Measurements from ENCODE around the gene PDE3B. TPM values are rescaled to one million over a fixed set of nuclear protein-coding genes. Genes with fewer than 3 reads are reported as not detected.
"Not testable (repeated sequence)": the region's sequence is repeated elsewhere in the genome, so short reads cannot be mapped to it uniquely, and the experiment has no call there.

PDE3B gene
- total RNA-seq (2014; rRNA removed; shearing (Covaris generic)) = 23.5 and 26.0 TPM in 2 replicates

DNA sequence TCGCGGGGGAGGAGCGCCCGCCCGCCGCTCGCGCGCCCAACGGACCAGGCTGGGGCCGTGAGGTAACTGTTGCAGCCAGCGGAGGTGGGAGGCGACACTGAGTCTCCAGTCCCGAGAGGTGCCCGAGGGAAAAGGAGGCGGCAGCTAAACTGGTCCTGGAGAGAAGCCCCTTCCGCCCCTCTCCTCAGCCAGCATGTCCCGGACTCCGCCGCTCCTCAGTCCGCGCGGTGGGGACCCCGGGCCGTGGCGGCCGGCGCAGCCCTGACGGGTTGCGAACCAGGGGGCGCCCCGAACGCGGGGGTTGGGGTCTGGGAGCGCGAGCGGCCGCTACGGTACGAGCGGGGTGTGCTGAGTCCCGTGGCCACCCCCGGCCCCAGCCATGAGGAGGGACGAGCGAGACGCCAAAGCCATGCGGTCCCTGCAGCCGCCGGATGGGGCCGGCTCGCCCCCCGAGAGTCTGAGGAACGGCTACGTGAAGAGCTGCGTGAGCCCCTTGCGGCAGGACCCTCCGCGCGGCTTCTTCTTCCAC, at the start of gene PDE3B:
Gene PDE3B, plus strand, starts transcription at position 108 of the 529 bp plus-strand sequence. Its CDS starts 272 bp downstream, at position 380.
- H3K27me3 ChIP-seq = no peaks in the 10 kb centered on the region
- DNase-seq = peak; percentile 89 to 92
- no peaks in the 10 kb centered on the region for H3K9me3 ChIP-seq (replicated peaks)
- peaks cover 6% of the 10 kb centered on the region for H3K4me1 ChIP-seq
- H3K27ac ChIP-seq = peak within 1 kb of the TSS; percentile 83
- peak within 1 kb of the TSS; percentile 96 for H3K4me3 ChIP-seq
- no peaks in the 10 kb centered on the region for H3K36me3 ChIP-seq

DNA sequence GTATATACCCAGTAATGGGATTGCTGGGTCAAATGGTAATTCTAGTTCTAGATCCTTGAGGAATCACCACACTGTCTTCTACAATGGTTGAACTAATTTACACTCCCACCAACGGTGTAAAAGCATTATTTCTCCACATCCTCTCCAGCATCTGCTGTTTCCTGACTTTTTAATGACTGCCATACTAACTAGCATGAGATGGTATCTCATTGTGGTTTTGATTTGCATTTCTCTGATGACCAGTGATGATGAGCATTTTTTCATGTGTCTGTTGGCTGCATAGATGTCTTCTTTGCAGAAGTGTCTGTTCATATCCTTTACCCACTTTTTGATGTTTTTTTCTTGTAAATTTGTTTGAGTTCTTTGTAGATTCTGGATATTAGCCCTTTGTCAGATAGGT, 48.3 kb upstream of the PDE3B start:
- Histone ChIP-seq H3K36me3 (peaks cover 13% of the 10 kb centered on the region), H3K9me3 (replicated peaks) (peaks cover 11% of the 10 kb centered on the region; the same call in 1 of the 2 replicates)
- not testable (repeated sequence) for H3K4me1 ChIP-seq, H3K4me3 ChIP-seq, H3K27me3 ChIP-seq, DNase-seq, H3K27ac ChIP-seq

DNA sequence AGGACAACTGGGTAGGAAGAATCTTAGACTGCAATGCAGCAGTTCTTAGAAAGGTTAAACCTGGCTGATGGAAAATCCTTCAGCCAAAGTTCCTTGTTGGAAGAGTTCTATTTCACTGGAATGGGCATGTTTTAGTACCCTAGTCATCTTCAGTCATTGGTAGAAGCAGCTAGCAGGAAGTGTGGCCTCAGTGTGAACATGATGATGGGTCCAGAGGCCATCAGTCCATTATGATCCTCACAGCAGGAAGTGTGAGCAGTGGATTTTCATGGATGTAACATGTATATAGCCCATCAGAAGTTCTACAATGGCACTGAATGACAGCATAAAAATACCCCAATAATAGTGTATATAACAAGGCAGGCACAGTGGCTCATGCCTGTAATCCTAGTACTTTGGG, 35.9 kb upstream of the PDE3B start:
- Histone ChIP-seq H3K4me1 (no peaks in the 10 kb centered on the region), H3K4me3 (no peak overlapping the region), H3K27ac (no peak overlapping the region), H3K9me3 (replicated peaks) (0 out of 2 replicates have a peak, but pooled peaks cover 5% of the 10 kb centered on the region), H3K36me3 (peaks cover 19% of the 10 kb centered on the region), H3K27me3 (no peaks in the 10 kb centered on the region)
- DNase-seq = no peak

DNA sequence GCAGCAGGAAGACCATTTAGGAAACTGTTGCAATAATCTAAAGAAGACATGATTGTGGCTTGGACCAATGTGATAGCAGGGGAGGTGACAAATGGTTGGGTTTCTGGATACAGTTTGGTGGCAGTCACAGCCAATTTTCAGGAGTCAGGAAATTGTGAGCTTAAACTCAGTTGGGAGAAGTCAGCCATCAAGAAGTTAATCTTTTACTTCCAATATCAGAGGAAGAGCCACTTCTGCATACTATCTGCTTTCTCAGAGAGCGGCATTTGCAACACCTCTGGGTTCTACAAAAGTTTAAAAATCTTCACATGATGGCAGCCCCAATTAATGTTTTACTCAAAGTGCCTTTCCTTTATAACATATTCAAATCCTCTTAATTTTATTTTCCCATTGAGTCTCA, 33.7 kb upstream of the PDE3B start:
- Histone ChIP-seq H3K4me3 (no peak overlapping the region), H3K4me1 (no peaks in the 10 kb centered on the region), H3K9me3 (replicated peaks) (0 out of 2 replicates have a peak, but pooled peaks cover 5% of the 10 kb centered on the region), H3K27me3 (no peaks in the 10 kb centered on the region), H3K36me3 (peaks cover 19% of the 10 kb centered on the region), H3K27ac (no peak overlapping the region)
- DNase-seq = no peak

DNA sequence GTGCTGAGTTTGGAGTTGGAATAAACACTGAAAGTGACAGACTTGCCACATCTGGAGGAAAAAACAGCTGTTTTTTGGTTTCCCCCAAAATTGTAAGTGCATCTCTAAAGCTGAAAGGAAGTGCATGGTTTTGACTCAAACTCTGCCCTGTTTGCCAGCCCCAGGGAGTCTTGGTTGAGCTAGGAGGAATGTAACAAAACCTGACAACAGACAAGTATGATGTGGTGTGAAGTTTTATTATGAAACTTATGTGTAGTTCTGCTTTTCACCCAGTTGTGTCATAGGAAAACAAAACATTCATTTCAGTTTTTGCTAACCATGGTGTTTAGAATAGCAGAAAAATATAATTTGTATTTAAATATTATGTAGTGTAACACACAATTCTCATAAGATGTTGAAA, 31.7 kb upstream of the PDE3B start:
- Histone ChIP-seq H3K9me3 (replicated peaks) (no peaks in the 10 kb centered on the region), H3K27ac (no peak overlapping the region), H3K4me1 (no peaks in the 10 kb centered on the region), H3K27me3 (no peaks in the 10 kb centered on the region), H3K4me3 (no peak overlapping the region), H3K36me3 (peaks cover 6% of the 10 kb centered on the region)
- DNase-seq = no peak

DNA sequence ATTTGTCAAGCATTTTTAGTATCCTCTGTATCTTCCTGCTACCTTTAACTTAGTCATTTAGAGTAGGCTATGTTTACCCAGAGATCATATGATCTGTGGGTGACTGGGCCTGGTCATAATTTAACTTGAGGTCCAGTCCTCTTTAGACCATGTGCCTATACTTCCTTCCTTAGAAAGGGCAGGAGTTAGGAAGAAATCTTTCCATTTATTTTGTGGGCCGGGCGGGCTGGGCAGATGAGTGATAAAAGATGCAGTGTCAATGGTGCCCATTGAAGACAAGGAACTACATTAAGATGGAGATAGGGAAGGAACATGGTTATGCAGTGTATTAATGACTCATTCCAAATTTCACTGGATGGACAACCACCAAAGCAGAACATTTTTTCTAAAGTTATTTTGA, 30.9 kb upstream of the PDE3B start:
- H3K27me3 ChIP-seq = no peaks in the 10 kb centered on the region
- no peaks in the 10 kb centered on the region for H3K9me3 ChIP-seq (replicated peaks)
- no peak overlapping the region for H3K4me3 ChIP-seq
- DNase-seq = no peak
- no peaks in the 10 kb centered on the region for H3K4me1 ChIP-seq
- H3K36me3 ChIP-seq = peaks cover 3% of the 10 kb centered on the region; the same call in 1 of the 2 replicates
- no peak overlapping the region for H3K27ac ChIP-seq

DNA sequence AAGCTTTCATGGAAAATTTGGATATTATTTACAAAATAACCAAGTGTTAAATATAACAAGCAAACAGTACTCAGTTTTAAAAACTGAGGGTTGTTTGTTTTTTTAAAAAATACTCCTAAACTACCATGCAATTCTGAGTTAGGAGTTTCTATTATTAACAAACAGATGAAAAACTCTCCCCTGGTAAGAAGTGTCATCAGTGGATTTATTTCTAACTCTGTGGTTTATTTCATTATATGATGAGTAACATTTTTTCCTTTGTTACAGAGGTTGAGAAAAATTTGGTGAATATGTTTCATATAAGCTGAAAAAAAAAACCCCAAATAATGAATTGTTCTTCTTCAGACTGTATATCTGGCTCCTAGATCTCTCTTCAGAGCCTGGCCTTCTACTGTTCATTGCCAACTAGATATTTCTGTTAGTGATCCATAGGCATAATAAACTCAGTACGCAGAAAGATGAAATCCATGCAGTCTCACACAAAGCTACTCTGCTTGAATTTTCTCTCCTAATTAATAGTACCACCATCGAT, 29.4 kb upstream of the PDE3B start:
- DNase-seq = no peak
- Histone ChIP-seq H3K27ac (no peak overlapping the region), H3K9me3 (replicated peaks) (no peaks in the 10 kb centered on the region), H3K4me3 (no peak overlapping the region), H3K36me3 (peaks cover 3% of the 10 kb centered on the region; the same call in 1 of the 2 replicates), H3K4me1 (no peaks in the 10 kb centered on the region), H3K27me3 (no peaks in the 10 kb centered on the region)

DNA sequence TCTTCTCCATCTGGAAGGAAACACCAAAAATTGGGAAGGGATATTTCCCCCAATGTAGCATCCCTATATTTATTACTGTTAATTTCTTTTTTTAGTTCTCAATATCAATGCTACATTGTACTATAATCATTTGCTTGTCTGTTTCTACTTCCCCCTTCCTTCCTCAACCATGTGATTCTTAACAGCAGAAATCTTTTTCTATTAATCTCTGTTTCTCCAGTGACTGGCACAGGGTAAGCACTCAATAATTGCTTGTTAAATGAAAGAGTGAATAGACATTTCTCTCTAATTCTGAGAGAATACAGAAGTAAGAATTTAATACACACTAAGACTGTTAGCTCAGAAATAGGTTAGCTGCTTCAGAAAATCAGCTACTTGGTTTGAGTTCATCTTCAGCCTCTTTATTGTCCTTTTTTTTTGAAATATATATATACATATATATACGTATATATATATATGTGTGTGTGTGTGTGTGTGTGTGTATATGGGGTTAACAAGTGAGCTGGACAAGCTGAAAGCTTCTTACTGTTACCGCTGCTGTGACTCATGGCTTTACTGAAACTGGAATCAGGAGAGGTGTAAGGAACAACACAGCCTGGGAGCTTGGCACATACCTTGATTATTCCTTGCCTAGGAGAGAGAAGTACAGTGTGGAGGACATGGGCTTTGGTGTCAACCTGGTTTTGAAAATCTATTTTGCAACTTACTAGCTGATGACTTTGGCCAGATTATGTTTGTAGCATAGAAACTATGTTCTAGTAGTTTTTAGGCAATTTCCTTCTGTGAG, 26.2 kb upstream of the PDE3B start:
- no peak for DNase-seq
- Histone ChIP-seq H3K27ac (no peak overlapping the region), H3K4me3 (no peak overlapping the region), H3K36me3 (no peaks in the 10 kb centered on the region), H3K27me3 (no peaks in the 10 kb centered on the region), H3K4me1 (no peaks in the 10 kb centered on the region), H3K9me3 (replicated peaks) (no peaks in the 10 kb centered on the region)

DNA sequence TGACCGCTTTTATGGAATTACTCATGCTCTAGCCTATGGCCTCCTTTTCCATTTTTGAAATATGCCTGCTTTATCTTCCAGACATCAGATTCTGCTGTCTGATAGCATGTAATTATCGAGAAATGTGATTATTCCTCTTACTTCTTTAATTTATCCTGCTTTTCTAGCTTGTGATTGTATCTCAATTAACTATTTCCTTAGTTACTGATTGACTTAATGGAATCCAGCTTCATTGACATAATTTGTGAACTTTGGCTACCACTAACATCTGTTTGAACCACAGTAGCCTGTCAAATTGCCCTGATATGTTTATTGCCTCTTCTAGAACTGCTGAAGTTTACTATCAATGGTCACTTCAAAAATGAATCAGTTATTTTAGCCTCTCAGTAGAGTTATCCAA, 25.5 kb upstream of the PDE3B start:
- no peaks in the 10 kb centered on the region for H3K9me3 ChIP-seq (replicated peaks)
- no peaks in the 10 kb centered on the region for H3K36me3 ChIP-seq
- no peaks in the 10 kb centered on the region for H3K27me3 ChIP-seq
- DNase-seq = no peak
- no peaks in the 10 kb centered on the region for H3K4me1 ChIP-seq
- no peak overlapping the region for H3K27ac ChIP-seq
- H3K4me3 ChIP-seq = no peak overlapping the region

DNA sequence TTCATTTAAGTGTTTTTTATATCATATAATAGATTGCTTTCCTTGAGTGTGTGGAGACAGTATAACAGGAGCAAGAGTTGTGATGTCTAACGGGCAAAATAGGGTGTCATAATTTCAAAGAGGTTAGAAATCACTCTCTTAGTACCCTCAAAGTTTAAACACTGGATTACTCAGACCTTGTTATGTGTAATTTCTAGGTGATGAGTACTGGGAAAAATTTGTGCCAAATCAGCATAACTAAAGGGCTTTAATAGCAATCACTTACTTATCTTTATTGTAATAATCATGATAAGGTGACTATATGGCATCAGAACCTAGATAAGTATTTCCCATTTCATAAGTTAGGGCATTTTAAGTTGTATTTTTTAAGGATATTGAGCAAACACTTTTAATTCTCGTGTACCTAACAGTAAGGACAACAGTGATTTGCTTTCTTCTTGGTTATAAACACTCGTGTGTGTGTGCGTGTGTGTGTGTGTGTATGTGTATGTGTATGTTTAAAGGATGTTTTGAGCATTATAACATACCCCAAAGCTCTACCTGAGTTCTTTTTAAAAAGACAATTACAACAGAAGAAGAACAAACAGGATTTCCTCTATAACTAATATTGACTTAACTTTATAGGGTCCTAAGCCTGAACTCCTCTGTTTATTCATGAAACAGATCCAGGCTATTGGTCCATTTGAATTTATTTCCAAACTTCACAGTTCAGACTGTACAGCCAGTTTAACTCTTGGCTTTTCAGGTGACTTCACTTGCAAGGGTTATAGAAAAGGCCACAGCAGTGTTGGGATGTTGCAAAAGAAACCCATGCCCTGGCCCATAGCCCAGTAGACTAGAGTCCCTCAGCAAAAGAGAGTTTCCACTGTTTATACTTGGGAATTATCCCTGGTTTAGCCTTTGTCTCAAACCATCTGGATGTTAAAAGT, 23.7 kb upstream of the PDE3B start:
- H3K9me3 ChIP-seq (replicated peaks) = no peaks in the 10 kb centered on the region
- no peak for DNase-seq

DNA sequence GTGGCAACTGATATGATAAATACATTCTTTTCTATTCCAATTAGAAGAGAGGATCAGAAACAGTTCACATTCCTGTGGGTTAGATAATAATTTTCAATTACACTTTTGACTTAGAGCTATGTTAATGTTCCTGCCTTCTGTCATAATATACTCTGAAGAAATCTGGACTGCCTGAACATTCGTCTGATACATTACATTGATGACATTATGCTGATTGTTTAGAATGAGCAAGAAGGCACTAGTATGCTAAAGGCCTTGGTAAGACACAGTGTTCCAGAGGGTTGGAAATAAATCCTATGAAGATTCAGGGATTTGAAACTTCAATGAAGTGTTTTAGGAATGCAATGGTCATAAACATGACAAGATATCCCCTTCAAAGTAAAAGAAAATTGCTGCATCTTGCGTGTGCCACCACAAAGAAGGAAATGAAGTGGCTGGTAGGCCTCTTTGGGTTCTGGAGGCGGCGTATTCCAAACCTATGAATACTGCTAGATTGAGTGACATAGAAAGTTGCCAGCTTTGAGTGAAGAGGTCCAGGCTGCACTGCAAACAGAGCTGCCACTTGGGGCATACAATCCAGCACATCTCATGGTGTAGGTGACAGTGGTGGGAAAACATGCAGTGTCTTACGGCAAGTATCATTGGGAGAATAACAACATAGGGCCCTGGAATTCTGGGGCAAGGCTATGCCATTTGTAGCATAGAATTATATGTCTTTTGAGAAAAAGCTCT, 21.2 kb upstream of the PDE3B start:
- Histone ChIP-seq H3K27me3 (no peaks in the 10 kb centered on the region), H3K9me3 (replicated peaks) (no peaks in the 10 kb centered on the region), H3K36me3 (no peaks in the 10 kb centered on the region; the same call in 1 of the 2 replicates), H3K4me1 (no peaks in the 10 kb centered on the region), H3K27ac (no peak overlapping the region), H3K4me3 (no peak overlapping the region)
- DNase-seq = no peak

More for the DNA sequence above, 23.7 kb upstream of the PDE3B start:
- Histone ChIP-seq H3K4me1 (no peaks in the 10 kb centered on the region), H3K4me3 (no peak overlapping the region), H3K27me3 (no peaks in the 10 kb centered on the region), H3K27ac (no peak overlapping the region), H3K36me3 (no peaks in the 10 kb centered on the region)

DNA sequence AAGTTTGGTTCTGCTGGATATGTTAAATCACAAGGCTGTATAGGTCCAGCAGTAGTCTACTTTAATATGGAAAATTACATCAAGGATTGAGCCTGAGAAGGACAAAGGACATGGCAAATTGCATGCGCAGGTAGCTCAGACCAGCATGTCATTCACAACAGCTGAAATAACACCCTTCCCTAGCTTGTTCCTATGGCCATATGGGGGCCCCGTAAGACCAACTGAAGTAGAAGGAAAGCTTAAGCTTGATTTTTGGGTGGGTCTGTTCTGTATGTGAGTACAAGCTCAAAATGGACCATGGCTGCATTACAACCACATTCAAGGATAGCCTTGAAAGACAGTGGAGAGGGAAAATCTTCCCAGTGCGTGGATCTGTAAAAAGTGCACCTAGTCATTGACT, 20.6 kb upstream of the PDE3B start:
- H3K27ac ChIP-seq = no peak overlapping the region
- no peak overlapping the region for H3K4me3 ChIP-seq
- H3K36me3 ChIP-seq = no peaks in the 10 kb centered on the region; the same call in 1 of the 2 replicates
- no peaks in the 10 kb centered on the region for H3K4me1 ChIP-seq
- no peaks in the 10 kb centered on the region for H3K9me3 ChIP-seq (replicated peaks)
- no peaks in the 10 kb centered on the region for H3K27me3 ChIP-seq
- peak; percentile 16 to 31 for DNase-seq

DNA sequence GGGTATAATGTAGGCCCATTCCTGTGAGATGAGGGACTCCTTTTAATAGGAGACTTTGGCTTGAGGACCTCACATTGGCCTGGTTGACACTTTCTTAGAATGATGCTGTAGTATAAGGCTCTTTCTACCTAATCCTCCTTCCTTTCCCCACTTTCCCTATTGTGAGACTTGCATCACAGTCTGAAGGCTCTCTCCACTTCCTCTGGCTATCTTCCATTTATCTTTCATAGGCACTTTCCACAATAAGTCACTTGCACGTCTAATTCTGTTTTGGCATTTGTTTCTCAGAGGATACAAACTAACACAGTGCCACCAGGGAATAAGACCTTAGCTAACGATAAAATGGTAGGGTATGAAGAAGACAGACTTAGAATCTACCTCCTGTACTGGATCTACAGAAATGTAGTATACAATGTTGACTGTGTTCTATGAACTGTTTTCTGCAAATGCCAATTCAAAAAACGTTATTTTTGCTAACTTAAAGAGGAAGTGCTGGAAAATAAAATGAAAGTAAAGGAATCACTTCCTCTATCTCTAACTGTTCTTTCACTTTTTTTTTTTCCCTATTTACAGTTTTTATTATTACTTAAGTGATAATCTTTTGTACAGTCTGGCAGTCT, 17.9 kb upstream of the PDE3B start:
- H3K27me3 ChIP-seq = no peaks in the 10 kb centered on the region
- H3K9me3 ChIP-seq (replicated peaks) = no peaks in the 10 kb centered on the region; the same call in 1 of the 2 replicates
- no peaks in the 10 kb centered on the region; the same call in 1 of the 2 replicates for H3K36me3 ChIP-seq
- H3K4me3 ChIP-seq = no peak overlapping the region
- H3K4me1 ChIP-seq = no peaks in the 10 kb centered on the region
- no peak for DNase-seq
- H3K27ac ChIP-seq = no peak overlapping the region

DNA sequence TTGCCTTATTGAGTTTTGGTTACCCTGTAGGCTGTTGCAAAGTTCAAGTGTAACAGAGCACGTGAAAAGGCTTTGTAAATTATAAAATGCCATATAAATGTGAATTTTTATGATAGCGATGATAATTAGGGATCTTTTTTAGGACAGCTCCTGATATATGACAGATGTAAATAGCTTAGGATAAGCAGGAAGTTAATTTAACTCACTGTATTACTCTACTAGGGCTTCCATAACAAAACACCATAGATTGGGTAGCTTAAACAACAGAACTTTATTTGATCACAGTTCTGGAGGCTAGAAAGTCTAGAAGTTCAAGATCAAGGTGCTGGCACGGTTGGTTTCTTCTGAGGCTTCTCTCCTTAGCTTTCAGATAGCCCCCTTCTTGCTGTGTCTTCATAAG, 17.0 kb upstream of the PDE3B start:
- DNase-seq = no peak
- no peaks in the 10 kb centered on the region; the same call in 1 of the 2 replicates for H3K36me3 ChIP-seq
- no peak overlapping the region for H3K27ac ChIP-seq
- no peak overlapping the region for H3K4me3 ChIP-seq
- H3K4me1 ChIP-seq = no peaks in the 10 kb centered on the region
- H3K9me3 ChIP-seq (replicated peaks) = no peaks in the 10 kb centered on the region; the same call in 1 of the 2 replicates
- no peaks in the 10 kb centered on the region for H3K27me3 ChIP-seq
